ENCODE data around the gene PARD6A. TPM values are rescaled to one million over a fixed set of nuclear protein-coding genes. Genes with fewer than 3 reads are reported as not detected.
"Not testable (repeated sequence)": the region's sequence is repeated elsewhere in the genome, so short reads cannot be mapped to it uniquely, and the experiment has no call there.

The PARD6A gene
- total RNA-seq, 1 experiment from 2014 or later = 6.8 TPM

- no peak overlapping the region for H3K4me3 ChIP-seq (ENCODE audit: insufficient read depth, low read depth, low read length)
- DNase-seq = no peak
- peaks cover 7% of the 10 kb centered on the region for H3K36me3 ChIP-seq (replicated peaks; ENCODE audit: control insufficient read depth, insufficient read depth, low read length)
- H3K27me3 ChIP-seq (ENCODE audit: control insufficient read depth, insufficient read depth, low read length) = no peaks in the 10 kb centered on the region
Observed at GRCh38 chr16:67679935-67680897, 19.5 kb downstream of the PARD6A start.

DNA sequence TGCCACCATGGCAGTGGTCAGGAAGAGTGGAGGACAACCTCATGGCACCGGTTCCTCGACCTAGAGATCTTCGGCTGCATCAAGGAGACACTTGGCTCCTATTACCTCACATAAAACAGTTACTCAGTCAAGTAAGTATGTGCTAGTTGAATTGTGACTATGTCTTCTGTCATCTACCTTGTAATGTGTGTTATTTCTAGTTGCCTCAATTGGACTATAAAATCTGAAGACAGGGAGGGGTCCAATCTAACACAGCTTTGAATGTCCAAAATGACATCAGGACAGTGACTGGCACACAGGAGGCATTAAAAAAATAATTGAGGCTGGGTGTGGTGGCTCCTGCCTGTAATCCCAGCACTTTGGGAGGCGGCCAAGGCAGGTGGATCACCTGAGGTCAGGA lies 23.0 kb downstream of the PARD6A start:
- Histone ChIP-seq H3K4me3 (ENCODE audit: insufficient read depth, low read depth, low read length) (no peak overlapping the region), H3K27me3 (ENCODE audit: control insufficient read depth, insufficient read depth, low read length) (no peaks in the 10 kb centered on the region), H3K36me3 (replicated peaks; ENCODE audit: control insufficient read depth, insufficient read depth, low read length) (peaks cover 9% of the 10 kb centered on the region)
- no peak for DNase-seq

DNA sequence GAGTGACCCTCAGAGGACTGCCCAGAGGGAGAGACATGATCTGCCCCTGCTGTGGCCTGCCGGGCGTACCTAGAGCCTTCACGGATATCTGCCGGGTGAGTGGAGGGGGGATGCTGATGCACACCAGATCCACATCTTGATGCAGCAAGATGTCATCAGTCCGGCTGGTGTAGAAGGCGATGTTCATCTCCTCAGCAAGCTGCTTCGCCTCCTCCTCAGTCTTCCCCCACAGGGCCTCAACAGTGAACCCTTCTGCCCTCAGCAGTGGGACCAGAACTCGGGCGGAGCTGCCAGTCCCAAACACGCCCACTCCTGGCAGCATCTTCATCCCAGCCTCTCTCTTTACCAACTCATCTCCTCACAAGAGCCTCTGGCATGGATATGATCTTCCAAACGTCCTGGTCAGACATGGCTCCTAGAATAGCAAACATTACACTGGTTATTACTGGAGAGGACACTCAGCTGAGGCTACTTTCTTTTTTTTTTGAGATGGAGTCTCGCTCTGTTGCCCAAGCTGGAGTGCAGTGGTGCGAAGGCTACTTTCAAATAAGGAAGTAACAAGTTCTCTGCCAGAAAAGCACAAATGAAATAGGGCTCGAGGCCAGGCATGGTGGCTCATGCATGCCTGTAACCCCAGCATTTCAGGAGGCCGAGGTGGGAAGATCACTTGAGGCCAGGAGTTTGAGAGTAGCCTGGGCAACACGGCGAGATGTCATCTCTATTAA lies 24.8 kb downstream of the PARD6A start:
- no peak for DNase-seq
- no peaks in the 10 kb centered on the region for H3K27me3 ChIP-seq (ENCODE audit: control insufficient read depth, insufficient read depth, low read length)

DNA sequence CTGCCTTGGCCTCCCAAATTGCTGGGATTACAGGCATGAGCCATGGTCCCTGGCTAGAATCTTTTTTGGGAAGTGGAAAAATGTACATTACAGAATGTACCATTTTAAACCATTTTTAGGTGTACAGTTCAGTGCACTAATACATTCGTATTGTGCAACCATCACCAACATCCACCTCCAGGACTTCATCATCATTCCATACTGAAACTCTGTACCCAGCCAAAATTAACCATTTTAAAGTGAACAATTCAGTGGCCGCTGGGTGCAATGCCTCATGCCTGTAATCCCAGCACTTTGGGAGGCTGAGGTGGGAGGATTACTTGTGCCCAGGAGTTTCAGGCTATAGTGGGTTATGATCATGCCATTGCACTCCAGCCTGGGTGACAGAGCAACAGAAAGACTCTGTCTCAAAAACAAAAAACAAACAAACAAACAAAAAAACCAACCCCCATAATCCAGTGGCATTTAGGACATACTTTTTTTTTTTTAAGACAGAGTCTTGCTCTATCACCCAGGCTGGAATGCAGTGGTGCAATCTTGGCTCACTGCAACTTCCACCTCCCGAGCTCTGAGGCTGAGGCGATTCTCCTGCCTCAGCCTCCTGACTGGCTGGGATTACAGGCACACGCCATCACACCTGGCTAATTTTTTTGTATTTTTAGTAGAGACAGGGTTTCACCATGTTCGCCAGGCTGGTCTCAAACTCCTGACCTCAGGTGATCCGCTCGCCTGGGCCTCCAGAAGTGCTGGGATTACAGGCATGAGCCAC lies 32.9 kb downstream of the PARD6A start:
- not testable (repeated sequence) for H3K4me3 ChIP-seq (ENCODE audit: insufficient read depth, low read depth, low read length); DNase-seq; H3K36me3 ChIP-seq (replicated peaks; ENCODE audit: control insufficient read depth, insufficient read depth, low read length); H3K27me3 ChIP-seq (ENCODE audit: control insufficient read depth, insufficient read depth, low read length)

More for the DNA sequence above, 24.8 kb downstream of the PARD6A start:
- no peak overlapping the region for H3K4me3 ChIP-seq (ENCODE audit: insufficient read depth, low read depth, low read length)
- H3K36me3 ChIP-seq (replicated peaks; ENCODE audit: control insufficient read depth, insufficient read depth, low read length) = peaks cover 9% of the 10 kb centered on the region

GRCh38 chr16:67694611-67695010 lies 33.9 kb downstream of the PARD6A start:
- Histone ChIP-seq H3K4me3 (ENCODE audit: insufficient read depth, low read depth, low read length) (no peak overlapping the region), H3K36me3 (replicated peaks; ENCODE audit: control insufficient read depth, insufficient read depth, low read length) (no peaks in the 10 kb centered on the region), H3K27me3 (ENCODE audit: control insufficient read depth, insufficient read depth, low read length) (no peaks in the 10 kb centered on the region)
- no peak for DNase-seq

DNA sequence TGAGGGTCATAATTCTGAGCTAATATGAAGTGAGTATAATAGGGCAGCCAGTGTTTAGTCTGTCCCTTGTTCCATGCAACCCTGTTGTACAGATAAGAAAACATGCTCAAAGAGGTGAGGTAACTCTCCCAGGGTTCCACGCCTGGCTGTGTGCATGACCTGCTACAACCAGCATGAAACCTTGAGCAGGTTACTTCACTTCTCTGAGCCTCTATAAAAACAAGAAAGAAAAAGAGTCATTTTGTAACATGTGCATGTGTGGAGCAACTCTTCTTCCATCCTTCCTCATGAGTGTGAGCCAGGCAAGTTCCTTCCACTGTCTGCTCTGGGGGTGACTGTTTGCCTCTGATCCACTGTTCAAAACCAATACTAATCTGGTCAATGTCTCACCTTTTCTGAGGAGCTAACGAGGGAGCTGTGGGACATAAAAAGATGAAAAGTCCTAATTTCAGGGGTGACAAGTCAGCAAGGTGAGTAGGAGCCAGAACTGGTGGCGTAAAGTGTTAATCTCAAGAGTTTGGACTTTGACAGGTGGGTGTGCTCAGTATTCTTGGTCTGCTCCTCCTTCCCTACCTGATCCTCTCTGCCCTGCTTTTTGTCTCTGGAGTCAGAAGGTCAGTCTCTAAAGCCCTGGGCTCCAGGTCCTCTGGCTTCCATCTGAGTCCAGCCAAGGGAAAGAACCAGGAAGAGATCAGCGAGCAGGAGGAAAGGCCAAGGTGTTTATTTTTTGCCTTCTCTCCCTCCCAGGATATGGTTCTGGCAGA lies 36.8 kb downstream of the PARD6A start:
- Histone ChIP-seq H3K36me3 (replicated peaks; ENCODE audit: control insufficient read depth, insufficient read depth, low read length) (no peaks in the 10 kb centered on the region), H3K4me3 (ENCODE audit: insufficient read depth, low read depth, low read length) (no peak overlapping the region), H3K27me3 (ENCODE audit: control insufficient read depth, insufficient read depth, low read length) (no peaks in the 10 kb centered on the region)
- DNase-seq = no peak

- Histone ChIP-seq H3K36me3 (replicated peaks; ENCODE audit: control insufficient read depth, insufficient read depth, low read length) (no peaks in the 10 kb centered on the region), H3K4me3 (ENCODE audit: insufficient read depth, low read depth, low read length) (no peak overlapping the region), H3K27me3 (ENCODE audit: control insufficient read depth, insufficient read depth, low read length) (no peaks in the 10 kb centered on the region)
- DNase-seq = no peak
Observed at GRCh38 chr16:67699265-67699664, 38.5 kb downstream of the PARD6A start.

GRCh38 chr16:67701420-67701819 lies 40.7 kb downstream of the PARD6A start:
- no peaks in the 10 kb centered on the region for H3K36me3 ChIP-seq (replicated peaks; ENCODE audit: control insufficient read depth, insufficient read depth, low read length)
- no peak overlapping the region for H3K4me3 ChIP-seq (ENCODE audit: insufficient read depth, low read depth, low read length)
- no peak for DNase-seq
- no peaks in the 10 kb centered on the region for H3K27me3 ChIP-seq (ENCODE audit: control insufficient read depth, insufficient read depth, low read length)

DNA sequence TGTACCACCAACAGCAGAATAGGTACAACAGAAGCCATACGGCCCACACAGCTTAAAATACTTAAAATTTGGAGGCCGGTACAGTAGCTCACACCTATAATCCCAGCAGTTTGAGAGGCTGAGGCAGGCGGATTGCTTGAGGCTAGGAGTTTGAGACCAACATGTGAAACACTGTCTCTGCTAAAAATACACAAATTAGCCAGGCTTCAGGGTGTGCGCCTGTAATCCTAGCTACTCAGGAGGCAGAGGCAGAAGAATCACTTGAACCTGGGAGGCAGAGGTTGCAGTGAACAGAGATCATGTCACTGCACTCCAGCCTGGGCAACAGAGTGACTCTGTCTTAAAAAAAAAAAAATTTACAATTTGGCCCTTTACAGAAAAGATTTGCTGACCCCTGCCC lies 41.4 kb downstream of the PARD6A start:
- Histone ChIP-seq H3K4me3 (ENCODE audit: insufficient read depth, low read depth, low read length) (no peak overlapping the region), H3K27me3 (ENCODE audit: control insufficient read depth, insufficient read depth, low read length) (no peaks in the 10 kb centered on the region), H3K36me3 (replicated peaks; ENCODE audit: control insufficient read depth, insufficient read depth, low read length) (no peaks in the 10 kb centered on the region)
- no peak for DNase-seq

DNA sequence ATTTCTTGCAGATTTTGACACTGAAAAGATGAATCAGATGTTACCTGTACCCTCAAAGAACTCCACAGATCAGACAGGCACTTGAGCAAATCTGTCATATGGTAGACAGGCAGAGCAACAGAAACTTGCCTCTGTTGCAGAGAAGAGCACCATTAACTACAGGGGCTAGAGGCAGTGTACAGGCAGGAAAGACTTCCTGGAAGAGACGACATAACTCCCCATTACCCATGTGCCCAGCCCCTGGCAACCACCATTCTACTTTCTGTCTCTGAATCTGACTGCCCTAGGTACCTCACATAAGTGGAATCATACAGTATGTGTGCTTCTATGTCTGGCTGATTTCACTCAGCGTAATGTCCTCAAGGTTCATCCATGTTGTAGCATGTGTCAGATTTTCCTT lies 42.9 kb downstream of the PARD6A start:
- H3K4me3 ChIP-seq (ENCODE audit: insufficient read depth, low read depth, low read length) = no peak overlapping the region
- no peaks in the 10 kb centered on the region for H3K27me3 ChIP-seq (ENCODE audit: control insufficient read depth, insufficient read depth, low read length)
- H3K36me3 ChIP-seq (replicated peaks; ENCODE audit: control insufficient read depth, insufficient read depth, low read length) = no peaks in the 10 kb centered on the region
- DNase-seq = no peak

GRCh38 chr16:67704110-67704509 lies 43.4 kb downstream of the PARD6A start:
- no peak for DNase-seq
- H3K27me3 ChIP-seq (ENCODE audit: control insufficient read depth, insufficient read depth, low read length) = no peaks in the 10 kb centered on the region
- no peaks in the 10 kb centered on the region for H3K36me3 ChIP-seq (replicated peaks; ENCODE audit: control insufficient read depth, insufficient read depth, low read length)
- H3K4me3 ChIP-seq (ENCODE audit: insufficient read depth, low read depth, low read length) = no peak overlapping the region

DNA sequence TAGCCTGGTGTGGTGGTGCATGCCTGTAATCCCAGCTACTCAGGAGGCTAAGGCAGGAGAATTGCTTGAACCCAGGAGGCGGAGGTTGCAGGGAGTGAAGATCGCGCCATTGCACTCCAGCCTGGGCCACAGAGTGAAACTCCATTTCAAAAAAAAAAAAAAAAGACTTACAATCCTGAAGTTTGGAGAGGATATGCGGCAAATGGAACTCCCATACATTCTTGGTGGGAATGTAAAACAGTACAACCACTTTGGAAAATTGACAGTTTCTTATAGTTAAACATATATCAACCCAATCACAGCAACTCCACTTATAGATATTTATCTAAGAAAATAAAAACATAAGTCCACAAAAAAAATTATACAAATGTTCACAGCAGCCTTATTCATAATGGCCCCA lies 46.5 kb downstream of the PARD6A start:
- DNase-seq = no peak
- Histone ChIP-seq H3K4me3 (ENCODE audit: insufficient read depth, low read depth, low read length) (no peak overlapping the region), H3K36me3 (replicated peaks; ENCODE audit: control insufficient read depth, insufficient read depth, low read length) (no peaks in the 10 kb centered on the region), H3K27me3 (ENCODE audit: control insufficient read depth, insufficient read depth, low read length) (no peaks in the 10 kb centered on the region)

DNA sequence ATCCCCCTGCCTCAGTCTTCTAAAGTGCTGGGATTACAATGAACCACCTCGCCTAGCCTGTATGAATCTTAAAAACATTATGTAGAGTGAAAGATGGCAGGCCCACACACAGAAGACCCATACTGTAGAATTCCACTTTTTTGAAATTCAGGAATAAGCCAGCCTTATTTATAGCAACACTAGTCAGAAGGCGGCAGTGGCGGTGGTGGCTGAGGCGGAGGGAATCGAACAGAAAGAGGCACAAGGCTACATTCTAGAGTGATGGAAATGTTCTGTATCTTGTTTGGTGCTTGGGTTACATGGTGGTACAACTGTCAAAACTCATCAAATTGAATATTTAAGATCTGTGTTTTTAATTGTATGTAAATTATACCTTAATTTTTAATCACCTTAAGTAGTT lies 47.0 kb downstream of the PARD6A start:
- Histone ChIP-seq H3K27me3 (ENCODE audit: control insufficient read depth, insufficient read depth, low read length) (no peaks in the 10 kb centered on the region), H3K36me3 (replicated peaks; ENCODE audit: control insufficient read depth, insufficient read depth, low read length) (no peaks in the 10 kb centered on the region), H3K4me3 (ENCODE audit: insufficient read depth, low read depth, low read length) (no peak overlapping the region)
- DNase-seq = no peak

- Histone ChIP-seq H3K4me3 (ENCODE audit: insufficient read depth, low read depth, low read length) (no peak overlapping the region), H3K36me3 (replicated peaks; ENCODE audit: control insufficient read depth, insufficient read depth, low read length) (no peaks in the 10 kb centered on the region), H3K27me3 (ENCODE audit: control insufficient read depth, insufficient read depth, low read length) (no peaks in the 10 kb centered on the region)
- DNase-seq = no peak
Observed at GRCh38 chr16:67708368-67708771, 47.6 kb downstream of the PARD6A start.

Data from H7 (cell line).